ENCODE results near the gene GMPPB.

GMPPB gene

GRCh38 chr3:49732597-49732996, 8.8 kb upstream of the GMPPB start:
- H3K27me3 ChIP-seq (ENCODE audit: control insufficient read depth, insufficient read depth, low read length, poor library complexity, severe bottlenecking) = no peaks in the 10 kb centered on the region
- H3K4me1 ChIP-seq (ENCODE audit: control insufficient read depth, insufficient read depth, low read length) = no peaks in the 10 kb centered on the region
- H3K27ac ChIP-seq (ENCODE audit: insufficient read depth, low read depth, low read length, poor library complexity, severe bottlenecking) = no peak overlapping the region
- 94 to 95% methylated on average over 11 of the region's 11 CpGs for WGBS, 2 experiments
- H3K36me3 ChIP-seq (ENCODE audit: control insufficient read depth, insufficient read depth, low read length) = peaks cover 30% of the 10 kb centered on the region
- H3K9me3 ChIP-seq (ENCODE audit: control insufficient read depth, low read length) = no peaks in the 10 kb centered on the region
- no peak overlapping the region for H3K4me3 ChIP-seq (ENCODE audit: insufficient read depth, low read depth, low read length)

- H3K27ac ChIP-seq (ENCODE audit: insufficient read depth, low read depth, low read length, poor library complexity, severe bottlenecking) = no peak overlapping the region
- H3K27me3 ChIP-seq (ENCODE audit: control insufficient read depth, insufficient read depth, low read length, poor library complexity, severe bottlenecking) = no peaks in the 10 kb centered on the region
- no peaks in the 10 kb centered on the region for H3K9me3 ChIP-seq (ENCODE audit: control insufficient read depth, low read length)
- 93 to 94% methylated on average over 4 of the region's 4 CpGs for WGBS, 2 experiments
- H3K4me3 ChIP-seq (ENCODE audit: insufficient read depth, low read depth, low read length) = no peak overlapping the region
- no peaks in the 10 kb centered on the region for H3K4me1 ChIP-seq (ENCODE audit: control insufficient read depth, insufficient read depth, low read length)
- H3K36me3 ChIP-seq (ENCODE audit: control insufficient read depth, insufficient read depth, low read length) = peaks cover 27% of the 10 kb centered on the region
Observed at GRCh38 chr3:49729966-49730609, 6.3 kb upstream of the GMPPB start.

GRCh38 chr3:49727924-49728361, 4.2 kb upstream of the GMPPB start:
- H3K4me1 ChIP-seq (ENCODE audit: control insufficient read depth, insufficient read depth, low read length) = peaks cover 3% of the 10 kb centered on the region
- whole genome bisulfite sequencing, 2 experiments = 97% methylated on average over 15 of the region's 15 CpGs
- no peaks in the 10 kb centered on the region for H3K9me3 ChIP-seq (ENCODE audit: control insufficient read depth, low read length)
- H3K27me3 ChIP-seq (ENCODE audit: control insufficient read depth, insufficient read depth, low read length, poor library complexity, severe bottlenecking) = no peaks in the 10 kb centered on the region
- no peak overlapping the region for H3K27ac ChIP-seq (ENCODE audit: insufficient read depth, low read depth, low read length, poor library complexity, severe bottlenecking)
- H3K4me3 ChIP-seq (ENCODE audit: insufficient read depth, low read depth, low read length) = no peak overlapping the region
- peaks cover 23% of the 10 kb centered on the region for H3K36me3 ChIP-seq (ENCODE audit: control insufficient read depth, insufficient read depth, low read length)

GRCh38 chr3:49727154-49727923, 3.6 kb upstream of the GMPPB start:
- no peaks in the 10 kb centered on the region for H3K27me3 ChIP-seq (ENCODE audit: control insufficient read depth, insufficient read depth, low read length, poor library complexity, severe bottlenecking)
- 96 to 97% methylated on average over 19 of the region's 19 CpGs for WGBS, 2 experiments
- H3K9me3 ChIP-seq (ENCODE audit: control insufficient read depth, low read length) = no peaks in the 10 kb centered on the region
- H3K4me1 ChIP-seq (ENCODE audit: control insufficient read depth, insufficient read depth, low read length) = peaks cover 6% of the 10 kb centered on the region
- H3K4me3 ChIP-seq (ENCODE audit: insufficient read depth, low read depth, low read length) = no peak overlapping the region
- H3K27ac ChIP-seq (ENCODE audit: insufficient read depth, low read depth, low read length, poor library complexity, severe bottlenecking) = no peak overlapping the region
- peaks cover 22% of the 10 kb centered on the region for H3K36me3 ChIP-seq (ENCODE audit: control insufficient read depth, insufficient read depth, low read length)

- Histone ChIP-seq H3K36me3 (ENCODE audit: control insufficient read depth, insufficient read depth, low read length) (peaks cover 13% of the 10 kb centered on the region), H3K9me3 (ENCODE audit: control insufficient read depth, low read length) (no peaks in the 10 kb centered on the region), H3K27me3 (ENCODE audit: control insufficient read depth, insufficient read depth, low read length, poor library complexity, severe bottlenecking) (no peaks in the 10 kb centered on the region), H3K27ac (ENCODE audit: insufficient read depth, low read depth, low read length, poor library complexity, severe bottlenecking) (no peak overlapping the region), H3K4me3 (ENCODE audit: insufficient read depth, low read depth, low read length) (no peak overlapping the region), H3K4me1 (ENCODE audit: control insufficient read depth, insufficient read depth, low read length) (peaks cover 6% of the 10 kb centered on the region)
- 94 to 95% methylated on average over 11 of the region's 11 CpGs for WGBS, 2 experiments
Observed at GRCh38 chr3:49725906-49726681, 2.3 kb upstream of the GMPPB start.

GRCh38 chr3:49724586-49724985, 835 bp upstream of the GMPPB start:
- H3K36me3 ChIP-seq (ENCODE audit: control insufficient read depth, insufficient read depth, low read length) = peaks cover 11% of the 10 kb centered on the region
- H3K4me3 ChIP-seq (ENCODE audit: insufficient read depth, low read depth, low read length) = peak overlapping the region; percentile 100
- 60 to 62% methylated on average over 6 of the region's 6 CpGs for WGBS, 2 experiments
- H3K9me3 ChIP-seq (ENCODE audit: control insufficient read depth, low read length) = no peaks in the 10 kb centered on the region
- H3K27ac ChIP-seq (ENCODE audit: insufficient read depth, low read depth, low read length, poor library complexity, severe bottlenecking) = peak overlapping the region; percentile 87
- H3K27me3 ChIP-seq (ENCODE audit: control insufficient read depth, insufficient read depth, low read length, poor library complexity, severe bottlenecking) = no peaks in the 10 kb centered on the region
- peaks cover 6% of the 10 kb centered on the region for H3K4me1 ChIP-seq (ENCODE audit: control insufficient read depth, insufficient read depth, low read length)

- Histone ChIP-seq H3K27ac (ENCODE audit: insufficient read depth, low read depth, low read length, poor library complexity, severe bottlenecking) (peak overlapping the region; percentile 92), H3K27me3 (ENCODE audit: control insufficient read depth, insufficient read depth, low read length, poor library complexity, severe bottlenecking) (no peaks in the 10 kb centered on the region), H3K4me1 (ENCODE audit: control insufficient read depth, insufficient read depth, low read length) (peaks cover 6% of the 10 kb centered on the region), H3K36me3 (ENCODE audit: control insufficient read depth, insufficient read depth, low read length) (peaks cover 11% of the 10 kb centered on the region), H3K4me3 (ENCODE audit: insufficient read depth, low read depth, low read length) (peak overlapping the region; percentile 100), H3K9me3 (ENCODE audit: control insufficient read depth, low read length) (no peaks in the 10 kb centered on the region)
- 3 to 4% methylated on average over 20 of the region's 20 CpGs for WGBS, 2 experiments
Observed at GRCh38 chr3:49723296-49723627, 489 bp downstream of the GMPPB start.

GRCh38 chr3:49722896-49723295, 855 bp downstream of the GMPPB start:
- peaks cover 6% of the 10 kb centered on the region for H3K4me1 ChIP-seq (ENCODE audit: control insufficient read depth, insufficient read depth, low read length)
- 86% methylated on average over 8 of the region's 8 CpGs for WGBS, 2 experiments
- no peaks in the 10 kb centered on the region for H3K27me3 ChIP-seq (ENCODE audit: control insufficient read depth, insufficient read depth, low read length, poor library complexity, severe bottlenecking)
- peaks cover 7% of the 10 kb centered on the region for H3K36me3 ChIP-seq (ENCODE audit: control insufficient read depth, insufficient read depth, low read length)
- H3K9me3 ChIP-seq (ENCODE audit: control insufficient read depth, low read length) = no peaks in the 10 kb centered on the region
- no peak overlapping the region for H3K27ac ChIP-seq (ENCODE audit: insufficient read depth, low read depth, low read length, poor library complexity, severe bottlenecking)
- H3K4me3 ChIP-seq (ENCODE audit: insufficient read depth, low read depth, low read length) = peak overlapping the region; percentile 100

GRCh38 chr3:49721896-49722781, 1.6 kb downstream of the GMPPB start:
- H3K4me3 ChIP-seq (ENCODE audit: insufficient read depth, low read depth, low read length) = peak overlapping the region; percentile 100
- H3K9me3 ChIP-seq (ENCODE audit: control insufficient read depth, low read length) = no peaks in the 10 kb centered on the region
- H3K36me3 ChIP-seq (ENCODE audit: control insufficient read depth, insufficient read depth, low read length) = peaks cover 4% of the 10 kb centered on the region
- WGBS, 2 experiments = 96% methylated on average over 26 of the region's 26 CpGs
- H3K27ac ChIP-seq (ENCODE audit: insufficient read depth, low read depth, low read length, poor library complexity, severe bottlenecking) = no peak overlapping the region
- peaks cover 6% of the 10 kb centered on the region for H3K4me1 ChIP-seq (ENCODE audit: control insufficient read depth, insufficient read depth, low read length)
- no peaks in the 10 kb centered on the region for H3K27me3 ChIP-seq (ENCODE audit: control insufficient read depth, insufficient read depth, low read length, poor library complexity, severe bottlenecking)

Measured in ectodermal cell (in vitro differentiated cells).